Activated naive CD8-positive, alpha-beta T cell treated with anti-CD3 and anti-CD28 coated beads, Interleukin-2, amount 50 U/mL, for 24 hours (primary cell): ENCODE measurements around the gene ARHGAP4.

Source experiments
- ATAC-seq: fragments of 150-1000 bp; cut with Tn5 transposase; one replicate; pipeline ENCODE4 v1.10.0; 2021
- DNase-seq: peaks from one replicate; pipeline ENCODE4 v3.0.0; 2021
- H3K27ac Mint-ChIP-seq: one replicate; pipeline ENCODE4 v1.8.0; 2021; ENCODE audit warnings: mild to moderate bottlenecking, mixed read lengths
- H3K27me3 Mint-ChIP-seq: one replicate; pipeline ENCODE4 v1.8.0; 2021; ENCODE audit warnings: mixed read lengths
- H3K36me3 Mint-ChIP-seq: one replicate; pipeline ENCODE4 v1.8.0; 2021; ENCODE audit warnings: low read depth, mixed read lengths
- H3K4me1 Mint-ChIP-seq: one replicate; pipeline ENCODE4 v1.8.0; 2021; ENCODE audit warnings: mixed read lengths
- H3K4me3 Mint-ChIP-seq: one replicate; pipeline ENCODE4 v1.8.0; 2021; ENCODE audit warnings: mild to moderate bottlenecking, moderate library complexity, mixed read lengths
- H3K9me3 Mint-ChIP-seq: one replicate; pipeline ENCODE4 v1.8.0; 2021; ENCODE audit warnings: mixed read lengths

Gene ARHGAP4

DNA sequence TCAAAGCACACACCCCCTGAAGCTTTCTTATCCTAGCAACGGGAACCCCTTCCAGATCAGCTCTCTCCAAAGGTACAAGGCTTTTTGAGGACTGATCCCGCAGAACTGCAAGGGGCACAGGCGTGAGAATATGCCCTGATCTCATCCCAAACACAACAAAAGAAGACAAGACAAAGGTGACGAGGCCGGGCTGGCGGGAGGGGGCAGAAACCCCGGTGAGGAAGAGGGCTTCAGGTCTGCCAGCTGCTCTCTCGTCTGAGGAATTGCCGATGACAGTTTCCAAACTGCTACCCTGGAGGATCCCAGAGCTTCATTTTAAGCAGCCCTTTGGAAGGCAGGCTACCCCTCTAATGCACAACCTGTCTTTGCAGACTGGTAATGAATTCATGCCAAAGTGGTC lies 42.2 kb upstream of the ARHGAP4 start:
- DNase-seq (no peak), ATAC-seq (no peak)
- Mint-ChIP-seq H3K27ac (peak overlapping the region; percentile 94), H3K4me1 (peaks cover 36% of the 10 kb centered on the region), H3K27me3 (no peaks in the 10 kb centered on the region), H3K36me3 (peaks cover 21% of the 10 kb centered on the region), H3K4me3 (peak overlapping the region; percentile 99), H3K9me3 (no peaks in the 10 kb centered on the region)

DNA sequence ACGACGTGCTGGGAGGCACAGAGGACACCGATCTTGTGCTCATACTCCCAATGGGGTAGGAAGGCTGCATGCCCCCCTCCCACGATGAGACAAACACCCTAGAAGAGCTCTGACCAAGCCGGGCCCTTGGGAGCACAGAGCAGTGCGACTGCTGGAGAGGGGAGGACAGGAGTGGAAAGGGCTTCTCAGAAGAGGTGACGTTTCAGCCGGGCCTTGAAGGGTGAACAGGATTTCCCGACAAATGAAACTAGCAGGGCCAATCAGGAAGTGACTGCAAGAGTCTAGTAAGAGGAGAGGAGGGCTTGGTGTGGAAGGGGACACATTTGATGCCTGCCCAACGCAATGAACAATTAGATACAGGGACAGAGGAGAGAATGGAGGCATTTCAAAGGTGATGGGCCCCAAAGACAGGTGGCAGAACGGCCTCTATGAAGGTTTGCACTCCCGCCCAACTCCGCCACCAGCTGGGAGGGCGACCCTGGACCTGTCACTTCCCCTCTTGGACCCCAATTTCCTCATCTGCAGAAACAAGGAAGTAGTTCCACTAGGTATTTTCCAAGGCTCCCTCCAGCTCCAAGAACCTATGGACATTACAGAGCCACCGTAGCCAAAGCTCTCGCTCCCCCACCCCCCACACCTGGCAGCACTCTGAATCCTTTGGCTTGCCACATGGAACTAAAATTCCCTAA lies 41.6 kb upstream of the ARHGAP4 start:
- peaks cover 21% of the 10 kb centered on the region for H3K36me3 Mint-ChIP-seq

GRCh38 chrX:153966841-153967535 lies 40.9 kb upstream of the ARHGAP4 start:
- Mint-ChIP-seq H3K27ac (peak overlapping the region; percentile 94), H3K9me3 (no peaks in the 10 kb centered on the region), H3K4me3 (peak overlapping the region; percentile 99), H3K27me3 (no peaks in the 10 kb centered on the region), H3K4me1 (peaks cover 33% of the 10 kb centered on the region), H3K36me3 (peaks cover 21% of the 10 kb centered on the region)
- ATAC-seq (peak; percentile 45), DNase-seq (peak; percentile 60)

More for the DNA sequence above, 41.6 kb upstream of the ARHGAP4 start:
- ATAC-seq (peak; percentile 17), DNase-seq (no peak)
- Mint-ChIP-seq H3K27ac (peak overlapping the region; percentile 94), H3K9me3 (no peaks in the 10 kb centered on the region), H3K27me3 (no peaks in the 10 kb centered on the region), H3K4me3 (peak overlapping the region; percentile 99), H3K4me1 (peaks cover 33% of the 10 kb centered on the region)

GRCh38 chrX:153966283-153966688 lies 40.2 kb upstream of the ARHGAP4 start:
- Mint-ChIP-seq H3K9me3 (no peaks in the 10 kb centered on the region), H3K27ac (peak overlapping the region; percentile 94), H3K4me1 (peaks cover 33% of the 10 kb centered on the region), H3K4me3 (peak overlapping the region; percentile 99), H3K27me3 (no peaks in the 10 kb centered on the region), H3K36me3 (peaks cover 19% of the 10 kb centered on the region)
- DNase-seq (no peak), ATAC-seq (no peak)

GRCh38 chrX:153965406-153965805 lies 39.3 kb upstream of the ARHGAP4 start:
- Mint-ChIP-seq H3K9me3 (no peaks in the 10 kb centered on the region), H3K4me1 (peaks cover 33% of the 10 kb centered on the region), H3K27me3 (no peaks in the 10 kb centered on the region), H3K27ac (peak overlapping the region; percentile 94), H3K4me3 (no peak overlapping the region), H3K36me3 (peaks cover 26% of the 10 kb centered on the region)
- no peak for ATAC-seq
- DNase-seq, result no peak

- no peak for DNase-seq
- Mint-ChIP-seq H3K36me3 (peaks cover 24% of the 10 kb centered on the region), H3K4me1 (peaks cover 33% of the 10 kb centered on the region), H3K27me3 (no peaks in the 10 kb centered on the region), H3K9me3 (no peaks in the 10 kb centered on the region), H3K27ac (no peak overlapping the region), H3K4me3 (no peak overlapping the region)
- ATAC-seq, result no peak
Measured at GRCh38 chrX:153964105-153964504, 38.0 kb upstream of the ARHGAP4 start.

- Mint-ChIP-seq H3K4me1 (peaks cover 33% of the 10 kb centered on the region), H3K27ac (no peak overlapping the region), H3K4me3 (no peak overlapping the region), H3K27me3 (no peaks in the 10 kb centered on the region), H3K36me3 (peaks cover 24% of the 10 kb centered on the region), H3K9me3 (no peaks in the 10 kb centered on the region)
- ATAC-seq, result no peak
- DNase-seq, result no peak
Measured at GRCh38 chrX:153963546-153963945, 37.5 kb upstream of the ARHGAP4 start.

DNA sequence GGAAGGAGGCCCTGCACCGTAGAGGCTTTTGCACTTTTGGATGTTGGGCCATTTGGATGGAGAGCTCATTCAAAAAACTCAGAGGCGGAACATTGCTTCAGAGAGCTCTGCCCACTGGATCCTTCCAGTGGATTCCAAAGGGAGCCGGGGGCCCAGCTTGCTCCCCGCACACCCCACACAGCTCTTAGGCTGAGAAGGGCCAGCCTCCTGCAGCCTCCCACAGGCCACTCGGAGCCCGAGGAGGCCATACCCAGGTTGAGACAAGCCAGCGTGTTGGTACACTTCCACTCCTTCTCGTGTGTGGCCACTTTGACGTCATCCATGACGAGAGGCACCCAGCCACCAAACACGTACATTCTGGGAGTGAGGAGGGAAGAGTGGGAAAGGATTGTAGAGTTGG lies 35.2 kb upstream of the ARHGAP4 start:
- Mint-ChIP-seq H3K4me3 (no peak overlapping the region), H3K9me3 (no peaks in the 10 kb centered on the region), H3K27ac (no peak overlapping the region), H3K27me3 (no peaks in the 10 kb centered on the region), H3K36me3 (peaks cover 9% of the 10 kb centered on the region), H3K4me1 (peaks cover 14% of the 10 kb centered on the region)
- ATAC-seq, result no peak
- no peak for DNase-seq

DNA sequence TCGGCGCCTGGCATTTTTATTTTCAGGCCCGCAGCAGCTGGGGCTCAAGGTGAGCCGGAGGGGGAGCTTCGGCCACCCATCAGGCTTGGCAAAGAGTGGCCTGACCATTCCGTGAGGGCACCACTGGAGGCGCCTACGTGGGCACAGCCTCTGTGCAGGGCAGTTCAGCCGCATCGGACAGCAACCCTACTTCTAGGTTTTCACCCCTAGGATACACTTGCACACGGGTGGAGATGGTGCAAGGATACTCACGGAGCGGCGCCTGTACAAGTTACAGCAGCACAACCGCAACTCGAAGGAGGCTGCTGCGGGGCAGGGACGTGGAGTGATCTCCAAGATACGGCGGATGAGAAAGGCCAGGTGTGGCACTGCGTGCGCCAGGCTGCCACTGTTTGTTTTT lies 34.7 kb upstream of the ARHGAP4 start:
- Mint-ChIP-seq H3K4me3 (no peak overlapping the region), H3K27ac (no peak overlapping the region), H3K36me3 (peaks cover 12% of the 10 kb centered on the region), H3K4me1 (peaks cover 10% of the 10 kb centered on the region), H3K9me3 (no peaks in the 10 kb centered on the region), H3K27me3 (no peaks in the 10 kb centered on the region)
- DNase-seq (no peak), ATAC-seq (no peak)

GRCh38 chrX:153960077-153960476 lies 34.0 kb upstream of the ARHGAP4 start:
- no peaks in the 10 kb centered on the region for H3K27me3 Mint-ChIP-seq

DNA sequence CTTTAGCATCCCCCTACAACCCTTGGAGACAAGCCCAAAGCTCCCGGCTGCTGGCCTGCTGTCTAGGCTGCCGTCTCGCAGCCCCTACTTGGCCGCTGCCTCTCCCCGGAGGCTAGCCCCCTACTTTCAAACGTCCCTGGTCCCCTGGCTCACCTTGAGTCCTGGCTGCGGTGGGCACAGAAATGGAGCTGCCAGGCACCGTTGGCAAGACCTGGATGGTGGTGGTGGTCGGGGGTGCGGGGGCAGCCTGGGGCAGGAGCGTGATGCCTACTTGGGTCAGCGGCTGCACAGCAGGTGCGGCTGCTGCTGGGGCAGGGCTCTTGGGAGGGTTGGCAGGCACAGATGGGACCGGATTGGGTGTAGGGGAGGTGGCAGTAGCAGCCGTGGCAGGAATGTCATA lies 33.6 kb upstream of the ARHGAP4 start:
- no peak for DNase-seq
- Mint-ChIP-seq H3K4me3 (no peak overlapping the region), H3K27me3 (no peaks in the 10 kb centered on the region), H3K36me3 (peaks cover 14% of the 10 kb centered on the region), H3K27ac (no peak overlapping the region), H3K9me3 (no peaks in the 10 kb centered on the region), H3K4me1 (peaks cover under 1% of the 10 kb centered on the region)
- no peak for ATAC-seq

More at GRCh38 chrX:153960077-153960476, 34.0 kb upstream of the ARHGAP4 start:
- no peaks in the 10 kb centered on the region for H3K9me3 Mint-ChIP-seq
- peaks cover 5% of the 10 kb centered on the region for H3K4me1 Mint-ChIP-seq
- ATAC-seq (no peak), DNase-seq (no peak)
- H3K27ac Mint-ChIP-seq, result no peak overlapping the region
- H3K36me3 Mint-ChIP-seq, result peaks cover 14% of the 10 kb centered on the region
- no peak overlapping the region for H3K4me3 Mint-ChIP-seq

- H3K27ac Mint-ChIP-seq, result no peak overlapping the region
Measured at GRCh38 chrX:153958605-153959004, 32.5 kb upstream of the ARHGAP4 start.

GRCh38 chrX:153957224-153957623 lies 31.2 kb upstream of the ARHGAP4 start:
- DNase-seq (no peak), ATAC-seq (no peak)
- H3K27ac Mint-ChIP-seq, result no peak overlapping the region
- H3K4me3 Mint-ChIP-seq, result no peak overlapping the region
- H3K4me1 Mint-ChIP-seq, result peaks cover 10% of the 10 kb centered on the region
- no peaks in the 10 kb centered on the region for H3K27me3 Mint-ChIP-seq
- peaks cover 20% of the 10 kb centered on the region for H3K36me3 Mint-ChIP-seq
- H3K9me3 Mint-ChIP-seq, result no peaks in the 10 kb centered on the region

More at GRCh38 chrX:153958605-153959004, 32.5 kb upstream of the ARHGAP4 start:
- Mint-ChIP-seq H3K4me1 (peaks cover 4% of the 10 kb centered on the region), H3K27me3 (no peaks in the 10 kb centered on the region), H3K36me3 (peaks cover 20% of the 10 kb centered on the region), H3K9me3 (no peaks in the 10 kb centered on the region), H3K4me3 (no peak overlapping the region)
- ATAC-seq, result no peak
- DNase-seq, result no peak

GRCh38 chrX:153956044-153956907 lies 30.2 kb upstream of the ARHGAP4 start:
- Mint-ChIP-seq H3K4me1 (peaks cover 13% of the 10 kb centered on the region), H3K27me3 (no peaks in the 10 kb centered on the region), H3K9me3 (no peaks in the 10 kb centered on the region), H3K4me3 (no peak overlapping the region), H3K36me3 (peaks cover 24% of the 10 kb centered on the region), H3K27ac (no peak overlapping the region)
- ATAC-seq (no peak), DNase-seq (no peak)
